ENCODE data around the gene NDUFS6.
A peak's percentile ranks its signal among the peaks of the same experiment; 100 is the strongest.
"Not testable (repeated sequence)": the region's sequence is repeated elsewhere in the genome, so short reads cannot be mapped to it uniquely, and the experiment has no call there.

The NDUFS6 gene

GRCh38 chr5:1784197-1785050 lies 16.8 kb upstream of the NDUFS6 start:
- no peak for ATAC-seq

- no peak for ATAC-seq
These were observed 16.1 kb upstream of the NDUFS6 start for GRCh38 chr5:1785062-1785461.

GRCh38 chr5:1785984-1786383 lies 15.2 kb upstream of the NDUFS6 start:
- ATAC-seq = no peak

- no peak for ATAC-seq
These were observed 14.4 kb upstream of the NDUFS6 start for GRCh38 chr5:1786621-1787471.

DNA sequence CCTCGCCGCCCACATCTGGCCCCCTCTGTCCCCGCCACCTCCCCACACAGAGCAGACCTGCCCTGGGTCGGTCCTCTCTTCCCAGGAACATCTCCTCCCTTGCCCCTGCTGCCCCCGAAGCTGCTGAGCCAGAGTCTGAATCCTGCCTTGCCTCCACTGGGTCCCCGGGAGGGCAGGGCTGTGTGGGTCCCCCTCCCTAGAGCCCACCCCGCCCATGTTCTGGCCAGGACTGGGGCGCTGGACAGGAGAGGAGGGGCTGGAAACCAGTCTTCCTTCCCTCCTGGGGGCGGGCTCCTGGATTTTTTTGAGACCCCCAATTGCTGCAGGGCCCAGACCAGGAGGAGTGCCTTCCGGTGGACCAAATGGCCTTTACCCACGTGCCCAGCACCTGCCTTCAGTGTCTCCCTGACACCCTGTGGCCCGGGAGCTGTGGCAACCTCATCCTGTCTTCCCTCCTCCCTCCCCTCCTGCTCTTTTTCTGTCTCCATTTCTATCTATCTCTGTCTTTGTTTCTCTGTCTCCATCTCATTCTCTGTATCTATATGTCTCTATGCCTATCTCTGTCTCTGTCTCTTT lies 13.6 kb upstream of the NDUFS6 start:
- ATAC-seq = no peak

GRCh38 chr5:1788200-1788599 lies 13.0 kb upstream of the NDUFS6 start:
- no peak for ATAC-seq

DNA sequence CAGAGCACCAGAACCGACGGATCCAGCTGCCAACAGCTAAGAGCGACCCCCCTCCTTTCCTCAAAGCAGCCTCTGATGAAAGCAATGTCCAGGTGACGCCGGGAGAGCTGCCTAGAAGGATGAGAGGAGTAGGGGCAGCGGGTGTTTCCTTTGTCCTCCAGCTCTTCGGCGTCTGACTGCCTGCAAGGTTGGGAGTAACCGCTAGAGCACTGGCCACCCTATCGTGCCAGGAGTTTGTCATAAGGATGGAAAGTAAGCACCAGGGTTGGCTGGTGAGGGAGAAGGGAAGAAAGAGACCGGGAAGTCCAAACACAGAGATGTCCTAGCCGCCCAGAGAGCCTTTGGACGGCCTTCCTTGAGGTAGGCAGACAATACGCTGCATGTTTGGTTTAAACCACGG lies 12.4 kb upstream of the NDUFS6 start:
- no peak for ATAC-seq

DNA sequence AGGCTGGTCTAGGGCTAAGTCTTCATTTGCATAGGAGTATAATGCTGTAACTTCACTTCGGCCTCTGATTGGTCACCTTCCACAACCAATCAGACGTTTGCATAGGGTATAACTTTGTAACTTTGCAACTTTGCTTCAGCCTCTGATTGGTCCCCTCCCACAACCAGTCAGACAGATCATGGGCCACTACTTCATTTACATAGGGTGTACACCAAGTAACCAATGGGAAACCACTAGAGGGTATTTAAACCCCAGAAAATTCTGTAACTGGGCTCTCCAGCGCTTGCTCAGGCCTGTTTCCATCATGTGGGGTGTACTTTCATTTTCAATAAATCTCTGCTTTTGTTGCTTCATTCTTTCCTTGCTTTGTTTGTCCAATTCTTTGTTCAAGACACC lies 11.8 kb upstream of the NDUFS6 start:
- not testable (repeated sequence) for ATAC-seq

DNA sequence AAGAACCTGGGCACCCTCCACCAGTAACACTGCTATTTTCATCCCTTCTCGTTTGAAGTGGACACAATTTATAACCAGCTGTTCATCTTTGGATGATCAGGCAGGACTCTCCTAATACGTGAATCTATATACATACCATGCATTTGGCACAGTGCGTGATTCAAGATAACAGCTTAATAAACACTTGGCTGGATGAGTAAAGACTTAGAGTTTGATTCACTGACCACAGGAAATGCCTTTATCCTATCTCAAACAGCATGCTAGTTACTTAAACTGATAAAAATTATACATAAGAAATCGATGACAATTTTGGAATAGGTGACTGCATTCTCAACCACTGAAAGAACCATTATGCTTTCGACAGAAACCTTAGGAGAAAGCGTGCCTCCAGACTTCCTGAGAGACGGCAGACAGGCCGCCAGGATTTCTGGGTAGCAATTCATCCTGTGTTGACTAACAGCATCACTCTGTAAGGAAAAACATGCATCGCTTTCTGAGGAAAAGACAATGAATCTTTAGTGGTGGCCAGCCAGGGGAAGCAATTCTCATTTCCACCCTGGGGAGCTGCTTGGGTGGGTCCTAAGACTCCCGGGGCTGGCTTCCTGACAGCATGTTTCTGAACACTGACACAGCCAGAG lies 11.3 kb upstream of the NDUFS6 start:
- ATAC-seq = no peak

- no peak for ATAC-seq
These were observed 10.0 kb upstream of the NDUFS6 start for GRCh38 chr5:1791176-1791575.

- ATAC-seq = peak; percentile 96 to 97
These were observed 8.4 kb upstream of the NDUFS6 start for GRCh38 chr5:1792842-1793266.

DNA sequence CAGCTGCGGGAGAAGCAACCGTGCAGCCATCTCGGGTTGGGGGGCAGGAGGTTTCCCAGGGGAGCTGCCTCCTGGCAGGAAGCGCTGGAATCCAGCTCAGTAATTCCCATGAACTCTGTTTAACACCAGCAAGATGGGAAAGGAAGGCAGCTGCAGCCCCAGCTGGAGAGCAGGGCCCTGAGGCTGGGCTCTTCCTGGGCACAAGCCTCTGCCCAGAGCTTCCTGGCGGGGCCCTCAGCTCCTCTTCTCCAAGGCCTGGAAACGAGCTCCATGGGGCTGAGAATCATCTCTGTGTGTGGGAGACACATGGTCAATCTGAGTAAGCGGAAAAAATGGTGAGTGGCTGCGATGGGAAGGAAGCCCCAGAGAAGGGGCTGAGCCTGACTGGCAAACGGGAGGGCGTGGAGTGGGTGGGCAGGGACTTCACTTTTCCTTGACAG lies 7.9 kb upstream of the NDUFS6 start:
- no peak for ATAC-seq

DNA sequence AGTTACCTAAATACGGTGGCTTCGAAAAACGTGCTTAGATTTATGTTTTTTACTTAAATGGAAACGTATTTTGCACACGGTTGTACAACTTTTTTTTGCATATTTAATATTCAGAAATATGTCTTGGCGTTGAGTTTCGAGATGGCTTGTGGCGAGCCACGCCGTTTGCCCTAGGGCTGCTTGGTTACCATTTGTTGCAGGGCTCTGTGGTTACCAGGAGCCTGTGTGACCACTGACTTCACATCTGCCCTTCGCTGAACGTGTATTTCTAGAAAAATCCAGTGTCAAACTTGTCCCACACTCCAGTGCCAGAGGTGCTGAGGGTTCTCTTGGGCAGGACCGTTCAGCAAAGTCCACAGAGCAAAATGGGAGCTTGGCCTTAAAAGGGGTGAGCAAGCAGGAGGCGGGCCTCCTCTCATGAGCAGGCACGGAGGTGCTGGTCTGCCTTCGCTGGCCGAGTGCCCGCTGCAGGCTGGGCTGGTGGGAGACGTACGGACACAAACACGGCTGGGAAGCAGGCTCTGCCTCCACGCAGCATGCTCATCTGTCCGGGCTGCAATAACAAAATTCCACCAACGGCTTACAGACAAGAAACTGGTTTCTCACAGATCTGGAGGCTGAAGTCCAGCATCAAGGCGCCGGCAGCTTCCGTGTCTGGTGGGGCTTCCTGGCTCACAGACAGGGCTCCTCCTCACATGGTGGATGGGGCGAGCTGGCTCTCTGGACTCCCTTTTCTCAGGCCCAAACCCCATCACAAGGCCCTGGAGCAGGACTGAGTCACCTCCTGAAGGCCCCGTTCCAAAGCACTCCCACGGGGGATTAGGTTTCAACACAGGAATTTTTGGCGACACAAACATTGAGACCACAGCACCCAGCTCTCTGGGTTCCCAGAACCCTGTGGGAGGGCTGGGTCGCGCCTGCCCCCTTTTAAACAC lies 7.0 kb upstream of the NDUFS6 start:
- ATAC-seq = no peak

GRCh38 chr5:1794901-1795290 lies 6.3 kb upstream of the NDUFS6 start:
- no peak for ATAC-seq

DNA sequence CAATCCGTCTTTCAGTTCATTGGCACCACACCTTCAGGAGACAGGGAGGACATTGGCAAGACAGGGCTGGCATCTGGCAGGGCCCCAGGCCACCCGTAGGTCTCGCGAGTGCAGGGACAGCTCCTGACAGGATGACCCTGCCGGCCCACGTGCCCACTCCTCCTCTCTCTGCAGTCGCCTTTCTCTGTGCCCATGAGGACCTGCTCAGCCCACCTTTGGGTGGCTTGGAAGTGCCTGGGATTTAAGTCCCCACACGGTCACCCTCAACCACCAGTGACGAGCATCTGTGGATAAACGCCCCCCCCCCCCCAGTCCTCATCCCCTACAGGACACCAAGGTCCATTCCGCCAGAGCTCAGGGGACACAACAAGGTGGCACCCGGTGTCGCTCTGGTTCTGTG lies 5.7 kb upstream of the NDUFS6 start:
- ATAC-seq = no peak

GRCh38 chr5:1795931-1796330 lies 5.3 kb upstream of the NDUFS6 start:
- no peak for ATAC-seq

DNA sequence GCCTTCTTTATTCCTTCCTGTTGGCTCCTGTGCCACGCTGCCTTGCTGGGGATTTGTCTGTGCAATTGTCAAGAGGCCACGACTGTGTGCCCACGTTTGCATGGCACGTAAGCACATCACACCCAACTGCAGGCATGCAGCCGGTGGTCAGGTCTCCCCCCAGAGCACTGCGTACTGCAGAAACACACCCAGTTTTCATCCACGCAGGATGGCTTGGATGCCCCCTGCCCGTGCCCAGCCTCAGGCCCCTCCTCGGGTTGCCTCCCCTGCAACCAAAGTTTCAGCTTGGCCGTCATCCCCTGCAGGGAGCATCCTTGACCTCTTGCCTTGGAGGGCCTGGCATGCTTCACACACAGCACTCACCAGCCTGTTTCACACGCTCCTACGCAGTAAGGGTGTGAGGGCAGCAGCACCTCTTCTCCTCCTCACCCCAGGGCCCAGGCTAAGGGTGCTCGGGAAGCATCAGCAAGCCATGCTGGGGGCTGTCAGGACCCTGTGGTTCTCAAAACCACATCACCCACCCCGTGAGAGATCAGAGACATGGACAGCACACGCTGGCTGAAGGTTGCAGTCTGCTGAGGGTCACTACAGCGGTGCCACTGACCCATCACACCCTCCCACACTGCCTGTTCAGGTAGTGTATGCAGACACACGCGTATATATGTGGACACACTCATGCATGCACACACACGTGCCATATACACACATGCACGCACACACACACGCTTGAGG lies 4.7 kb upstream of the NDUFS6 start:
- no peak for ATAC-seq

DNA sequence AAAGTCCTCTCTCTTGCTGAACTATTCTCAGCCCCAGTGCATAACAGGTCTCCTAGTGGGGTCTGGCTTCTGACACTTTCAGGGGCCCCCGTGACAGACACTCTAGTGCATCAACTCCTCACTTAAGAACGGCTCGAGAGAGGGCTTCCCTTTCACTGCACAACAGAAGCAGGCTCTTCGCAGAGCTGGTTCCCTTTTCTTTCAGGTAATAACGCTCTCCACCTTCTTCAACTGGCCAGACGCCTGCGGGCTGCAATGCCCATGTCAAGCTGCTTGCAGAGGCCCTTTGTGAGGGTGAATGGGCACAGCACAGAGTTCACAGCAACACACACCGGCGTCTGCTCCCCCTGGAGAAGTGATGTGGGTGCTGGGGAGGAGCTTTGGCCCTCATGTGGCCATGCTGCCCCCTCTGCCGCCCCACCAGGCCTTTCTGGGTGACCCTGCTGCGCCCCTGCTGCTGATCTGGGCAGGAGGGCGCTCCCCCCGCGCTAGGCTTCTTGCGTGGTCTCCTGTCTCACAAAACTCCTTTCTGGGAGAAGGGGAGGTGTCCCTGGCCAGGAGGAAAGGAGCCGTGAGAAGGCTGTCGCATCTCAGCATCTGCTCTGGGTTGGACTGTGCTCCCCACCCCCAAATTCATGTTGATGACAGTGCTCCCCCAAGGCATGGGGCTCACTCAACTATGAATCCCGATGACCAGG lies 4.0 kb upstream of the NDUFS6 start:
- ATAC-seq = no peak

- ATAC-seq = no peak
These were observed 3.4 kb upstream of the NDUFS6 start for GRCh38 chr5:1797855-1798254.

- not testable (repeated sequence) for ATAC-seq
These were observed 2.6 kb upstream of the NDUFS6 start for GRCh38 chr5:1798589-1798988.
